ENCODE data around the gene CDHR5.

The CDHR5 gene

GRCh38 chr11:610146-610801 lies 14.5 kb downstream of the CDHR5 start:
- Mint-ChIP-seq H3K27me3 (no peaks in the 10 kb centered on the region), H3K4me1 (peaks cover 12% of the 10 kb centered on the region), H3K4me3 (no peak overlapping the region), H3K9me3 (no peaks in the 10 kb centered on the region), H3K36me3 (no peaks in the 10 kb centered on the region), H3K27ac (peak overlapping the region; percentile 31)

GRCh38 chr11:609341-609811 lies 15.4 kb downstream of the CDHR5 start:
- H3K27ac Mint-ChIP-seq = no peak overlapping the region
- peaks cover 10% of the 10 kb centered on the region for H3K4me1 Mint-ChIP-seq
- no peaks in the 10 kb centered on the region for H3K9me3 Mint-ChIP-seq
- H3K27me3 Mint-ChIP-seq = no peaks in the 10 kb centered on the region
- H3K36me3 Mint-ChIP-seq = peaks cover 3% of the 10 kb centered on the region
- H3K4me3 Mint-ChIP-seq = no peak overlapping the region

DNA sequence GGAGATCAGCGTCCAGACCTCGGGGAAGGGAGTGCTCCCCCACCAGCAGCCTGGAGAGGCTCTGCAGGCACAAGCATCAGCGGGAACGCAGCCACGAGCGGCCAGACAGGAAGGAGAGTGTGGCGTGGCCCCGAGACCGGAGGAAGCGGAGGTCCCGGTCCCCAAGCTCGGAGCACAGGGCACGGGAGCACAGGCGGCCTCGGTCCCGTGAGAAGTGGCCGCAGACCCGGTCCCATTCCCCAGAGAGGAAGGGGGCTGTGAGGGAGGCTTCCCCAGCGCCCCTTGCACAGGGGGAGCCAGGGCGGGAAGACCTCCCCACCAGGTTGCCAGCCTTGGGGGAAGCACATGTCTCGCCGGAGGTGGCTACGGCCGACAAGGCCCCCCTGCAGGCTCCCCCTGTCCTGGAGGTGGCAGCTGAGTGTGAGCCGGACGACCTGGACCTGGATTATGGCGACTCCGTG lies 15.9 kb downstream of the CDHR5 start:
- peaks cover 6% of the 10 kb centered on the region for H3K36me3 Mint-ChIP-seq
- H3K9me3 Mint-ChIP-seq = no peaks in the 10 kb centered on the region
- no peak overlapping the region for H3K4me3 Mint-ChIP-seq
- H3K4me1 Mint-ChIP-seq = peaks cover 6% of the 10 kb centered on the region
- no peak overlapping the region for H3K27ac Mint-ChIP-seq
- no peaks in the 10 kb centered on the region for H3K27me3 Mint-ChIP-seq

DNA sequence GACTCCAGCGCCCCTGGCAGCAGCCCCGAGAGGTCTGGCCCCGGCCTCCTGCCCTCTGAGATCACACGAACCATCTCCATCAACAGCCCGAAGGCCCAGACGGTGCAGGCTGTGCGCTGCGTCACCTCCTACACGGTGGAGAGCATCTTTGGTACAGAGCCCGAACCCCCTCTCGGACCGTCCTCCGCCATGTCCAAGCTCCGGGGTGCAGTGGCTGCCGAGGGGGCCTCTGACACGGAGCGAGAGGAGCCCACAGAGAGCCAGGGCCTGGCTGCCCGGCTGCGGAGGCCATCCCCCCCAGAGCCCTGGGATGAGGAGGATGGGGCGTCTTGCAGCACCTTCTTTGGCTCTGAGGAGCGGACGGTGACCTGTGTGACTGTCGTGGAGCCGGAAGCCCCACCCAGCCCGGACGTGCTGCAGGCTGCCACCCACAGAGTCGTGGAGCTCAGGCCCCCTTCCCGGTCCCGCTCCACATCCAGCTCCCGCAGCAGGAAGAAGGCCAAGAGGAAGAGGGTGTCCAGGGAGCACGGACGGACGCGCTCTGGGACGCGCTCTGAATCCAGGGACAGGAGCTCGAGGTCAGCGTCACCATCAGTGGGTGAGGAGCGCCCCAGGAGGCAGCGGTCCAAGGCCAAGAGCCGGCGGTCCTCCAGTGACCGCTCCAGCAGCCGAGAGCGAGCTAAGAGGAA lies 16.6 kb downstream of the CDHR5 start:
- Mint-ChIP-seq H3K36me3 (peaks cover 6% of the 10 kb centered on the region), H3K9me3 (no peaks in the 10 kb centered on the region), H3K27me3 (no peaks in the 10 kb centered on the region), H3K27ac (no peak overlapping the region), H3K4me3 (no peak overlapping the region), H3K4me1 (peaks cover 6% of the 10 kb centered on the region)

DNA sequence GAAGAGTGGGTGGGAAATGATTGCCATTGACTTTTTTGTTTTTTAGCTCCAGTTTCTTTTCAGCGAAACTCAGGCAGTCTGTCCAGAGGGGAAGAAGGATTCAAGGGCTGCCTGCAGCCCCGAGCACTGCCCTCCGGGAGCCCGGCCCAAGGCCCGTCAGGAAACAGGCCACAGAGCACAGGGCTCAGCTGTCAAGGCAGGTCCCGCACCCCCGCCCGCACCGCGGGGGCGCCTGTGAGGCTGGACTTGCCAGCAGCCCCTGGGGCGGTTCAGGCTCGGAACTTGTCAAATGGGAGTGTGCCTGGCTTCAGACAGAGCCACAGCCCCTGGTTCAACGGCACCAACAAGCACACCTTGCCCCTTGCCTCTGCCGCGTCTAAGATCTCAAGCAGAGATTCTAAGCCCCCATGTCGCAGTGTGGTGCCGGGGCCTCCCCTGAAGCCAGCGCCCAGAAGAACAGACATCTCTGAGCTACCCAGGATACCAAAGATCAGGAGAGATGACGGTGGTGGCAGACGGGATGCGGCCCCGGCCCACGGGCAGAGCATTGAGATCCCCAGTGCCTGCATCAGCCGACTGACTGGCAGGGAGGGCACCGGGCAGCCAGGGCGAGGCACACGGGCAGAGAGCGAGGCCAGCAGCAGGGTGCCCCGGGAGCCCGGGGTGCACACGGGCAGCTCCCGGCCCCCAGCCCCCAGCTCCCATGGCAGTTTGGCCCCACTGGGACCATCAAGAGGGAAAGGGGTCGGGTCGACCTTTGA lies 17.6 kb downstream of the CDHR5 start:
- peaks cover 6% of the 10 kb centered on the region for H3K36me3 Mint-ChIP-seq
- no peaks in the 10 kb centered on the region for H3K27me3 Mint-ChIP-seq
- H3K4me3 Mint-ChIP-seq = no peak overlapping the region
- peak overlapping the region; percentile 23 for H3K27ac Mint-ChIP-seq
- peaks cover 2% of the 10 kb centered on the region for H3K4me1 Mint-ChIP-seq
- H3K9me3 Mint-ChIP-seq = no peaks in the 10 kb centered on the region

DNA sequence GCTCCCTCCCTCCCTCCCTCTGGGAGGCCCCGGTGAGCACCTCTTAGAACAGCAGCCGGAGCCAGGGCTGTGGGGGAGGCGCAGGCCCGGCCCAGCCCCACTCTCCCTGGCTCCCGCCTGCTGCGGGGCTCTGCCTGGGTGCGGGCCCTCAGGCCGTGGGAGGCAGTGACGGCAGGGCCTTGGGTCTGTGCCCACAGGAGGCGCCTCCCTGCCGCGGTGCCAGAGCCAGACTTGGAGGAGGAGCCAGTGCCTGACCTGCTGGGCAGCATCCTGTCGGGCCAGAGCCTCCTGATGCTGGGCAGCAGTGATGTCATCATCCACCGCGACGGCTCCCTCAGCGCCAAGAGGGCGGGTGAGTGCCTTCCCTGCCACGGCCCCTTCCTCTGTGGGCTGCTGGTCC lies 18.5 kb downstream of the CDHR5 start:
- Mint-ChIP-seq H3K4me1 (no peaks in the 10 kb centered on the region), H3K27ac (no peak overlapping the region), H3K27me3 (no peaks in the 10 kb centered on the region), H3K9me3 (no peaks in the 10 kb centered on the region), H3K36me3 (peaks cover 6% of the 10 kb centered on the region), H3K4me3 (no peak overlapping the region)

DNA sequence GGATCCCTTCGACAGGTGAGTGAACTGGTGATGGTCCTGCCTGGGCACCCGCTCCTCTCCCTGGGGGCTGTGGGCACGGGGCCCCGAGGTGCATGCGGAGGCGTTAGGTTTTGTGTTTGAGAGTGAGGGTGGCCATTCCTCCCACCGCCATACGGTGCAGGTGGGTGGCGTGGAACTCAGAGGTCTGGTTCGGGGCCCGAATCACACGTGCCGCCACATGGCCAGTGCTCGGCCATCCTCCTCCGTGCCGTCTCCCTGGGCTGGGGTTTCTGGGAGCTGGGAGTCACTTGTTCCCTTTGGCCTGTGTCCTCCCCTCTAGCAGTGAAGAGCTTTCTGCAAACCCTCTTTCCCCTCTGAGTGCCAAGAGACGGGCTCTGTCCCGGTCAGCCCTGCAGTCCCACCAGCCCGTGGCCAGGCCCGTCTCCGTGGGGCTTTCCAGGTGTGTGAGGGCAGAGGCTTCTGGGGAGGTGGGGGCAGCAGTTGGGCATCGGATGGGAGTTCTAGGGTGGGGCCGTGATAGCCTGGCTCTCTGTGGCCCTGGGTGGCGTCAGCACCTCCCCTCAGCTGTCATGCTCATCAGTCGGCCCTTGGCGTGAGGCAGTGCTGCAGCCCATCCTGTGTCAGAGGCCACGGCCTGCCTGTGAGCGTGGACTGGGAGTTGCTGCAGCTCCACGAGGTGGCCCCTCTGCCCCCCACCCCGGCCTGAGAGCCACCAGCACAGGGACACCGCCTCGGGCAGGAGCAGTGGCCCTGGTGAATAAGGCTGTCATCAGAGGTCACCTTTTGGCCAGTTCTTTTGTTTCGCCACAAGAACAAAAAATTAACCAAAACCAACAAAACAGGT lies 19.2 kb downstream of the CDHR5 start:
- Mint-ChIP-seq H3K9me3 (no peaks in the 10 kb centered on the region), H3K27me3 (no peaks in the 10 kb centered on the region), H3K4me3 (no peak overlapping the region), H3K27ac (no peak overlapping the region), H3K36me3 (peaks cover 6% of the 10 kb centered on the region), H3K4me1 (no peaks in the 10 kb centered on the region)

DNA sequence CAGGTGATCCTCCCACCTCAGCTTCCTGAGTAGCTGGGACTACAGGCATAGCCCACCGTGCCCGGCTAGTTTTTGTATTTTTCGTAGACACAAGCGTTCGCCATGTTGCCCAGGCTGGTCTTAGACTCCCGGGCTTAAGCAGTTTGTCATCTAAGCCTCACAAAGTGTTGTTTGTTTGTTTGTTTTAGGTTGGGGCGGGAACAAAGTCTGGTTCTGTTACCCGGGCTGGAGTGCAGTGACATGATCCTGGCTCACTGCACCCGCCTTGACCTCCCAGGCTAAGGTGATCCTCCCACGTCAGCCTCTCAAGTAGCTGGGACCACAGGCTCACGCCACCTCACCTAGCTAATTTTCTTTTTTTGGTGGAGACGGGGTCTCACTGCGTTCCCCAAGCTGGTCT lies 21.6 kb downstream of the CDHR5 start:
- Mint-ChIP-seq H3K27me3 (no peaks in the 10 kb centered on the region), H3K9me3 (no peaks in the 10 kb centered on the region), H3K4me3 (no peak overlapping the region), H3K27ac (no peak overlapping the region), H3K4me1 (no peaks in the 10 kb centered on the region), H3K36me3 (peaks cover 6% of the 10 kb centered on the region)

- H3K4me1 Mint-ChIP-seq = no peaks in the 10 kb centered on the region
- no peak overlapping the region for H3K27ac Mint-ChIP-seq
These were observed 23.0 kb downstream of the CDHR5 start for GRCh38 chr11:601573-602245.

GRCh38 chr11:598005-598680 lies 26.6 kb downstream of the CDHR5 start:
- Mint-ChIP-seq H3K4me1 (no peaks in the 10 kb centered on the region), H3K27ac (no peak overlapping the region), H3K9me3 (no peaks in the 10 kb centered on the region), H3K4me3 (no peak overlapping the region), H3K36me3 (peaks cover 5% of the 10 kb centered on the region), H3K27me3 (no peaks in the 10 kb centered on the region)

More at GRCh38 chr11:601573-602245, 23.0 kb downstream of the CDHR5 start:
- Mint-ChIP-seq H3K4me3 (no peak overlapping the region), H3K27me3 (no peaks in the 10 kb centered on the region), H3K9me3 (no peaks in the 10 kb centered on the region), H3K36me3 (peaks cover 8% of the 10 kb centered on the region)

DNA sequence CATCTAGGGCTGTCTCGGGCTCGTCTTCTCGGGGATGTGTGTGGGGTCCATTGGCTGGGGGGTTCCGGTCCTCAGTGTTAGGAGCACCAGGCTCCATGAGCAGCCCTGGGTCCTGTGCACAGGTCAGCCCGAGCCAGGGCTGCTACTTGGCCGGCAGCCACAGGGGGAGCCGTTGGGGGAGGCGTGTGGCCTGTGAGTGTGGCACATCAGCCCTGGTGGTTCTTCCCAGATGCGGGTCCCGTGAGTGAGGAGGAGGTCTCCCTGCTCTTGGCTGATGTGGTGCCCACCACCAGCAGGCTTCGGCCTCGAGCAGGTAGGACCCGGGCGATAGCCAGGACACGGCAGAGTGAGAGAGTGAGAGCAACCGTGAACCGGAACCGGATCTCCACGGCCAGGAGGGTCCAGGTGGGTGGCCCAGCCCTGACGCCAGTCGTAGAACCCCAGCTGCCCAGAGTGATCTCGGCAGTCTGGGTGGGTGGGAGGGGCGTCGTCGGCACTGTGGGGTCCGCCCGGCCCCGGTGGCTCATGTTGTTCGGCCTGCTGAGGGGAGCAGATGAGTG lies 27.5 kb downstream of the CDHR5 start:
- peaks cover 8% of the 10 kb centered on the region for H3K36me3 Mint-ChIP-seq
- no peak overlapping the region for H3K27ac Mint-ChIP-seq

DNA sequence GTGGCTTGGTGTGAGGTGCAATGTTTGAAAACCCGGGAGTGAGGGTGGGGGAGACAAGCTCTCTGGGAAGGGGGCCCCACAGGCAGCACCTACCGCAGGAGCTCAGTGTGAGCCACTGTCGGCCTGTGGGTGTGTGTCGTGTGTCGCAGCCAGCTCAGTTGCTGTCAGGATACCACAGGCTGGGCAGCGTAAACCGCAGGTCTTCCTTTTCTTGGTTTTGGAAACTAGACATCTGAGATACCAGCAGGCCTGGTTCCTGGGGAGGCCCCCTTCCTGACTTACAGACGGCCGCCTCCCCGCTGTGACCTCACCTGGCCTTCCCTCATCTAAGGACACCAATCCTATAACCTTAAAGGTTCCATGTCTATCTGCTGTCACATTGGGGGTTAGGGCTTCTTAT lies 28.4 kb downstream of the CDHR5 start:
- no peak overlapping the region for H3K4me3 Mint-ChIP-seq

More for the DNA sequence above, 27.5 kb downstream of the CDHR5 start:
- H3K4me1 Mint-ChIP-seq = no peaks in the 10 kb centered on the region
- no peaks in the 10 kb centered on the region for H3K9me3 Mint-ChIP-seq
- H3K4me3 Mint-ChIP-seq = no peak overlapping the region
- H3K27me3 Mint-ChIP-seq = no peaks in the 10 kb centered on the region

GRCh38 chr11:595400-595799 lies 29.4 kb downstream of the CDHR5 start:
- Mint-ChIP-seq H3K27ac (no peak overlapping the region), H3K9me3 (no peaks in the 10 kb centered on the region), H3K4me3 (no peak overlapping the region), H3K4me1 (no peaks in the 10 kb centered on the region), H3K27me3 (no peaks in the 10 kb centered on the region), H3K36me3 (peaks cover 12% of the 10 kb centered on the region)

More for the DNA sequence above, 28.4 kb downstream of the CDHR5 start:
- Mint-ChIP-seq H3K36me3 (peaks cover 10% of the 10 kb centered on the region), H3K27ac (no peak overlapping the region), H3K4me1 (no peaks in the 10 kb centered on the region), H3K9me3 (no peaks in the 10 kb centered on the region), H3K27me3 (no peaks in the 10 kb centered on the region)

GRCh38 chr11:593347-593746 lies 31.4 kb downstream of the CDHR5 start:
- Mint-ChIP-seq H3K9me3 (no peaks in the 10 kb centered on the region), H3K27me3 (no peaks in the 10 kb centered on the region), H3K4me1 (peaks cover 11% of the 10 kb centered on the region), H3K36me3 (peaks cover 16% of the 10 kb centered on the region), H3K27ac (no peak overlapping the region), H3K4me3 (no peak overlapping the region)
